DMS153 treated with DMSO at 0.1 percent for 48 hours (cell line): Measurements from ENCODE around the gene ZACN.
"Not testable (repeated sequence)": the region's sequence is repeated elsewhere in the genome, so short reads cannot be mapped to it uniquely, and the experiment has no call there.

Source experiments
- DNase-seq: peaks from one replicate; lab custom pipeline; 2025; ENCODE audit not compliant: unreplicated experiment; lab: John Stamatoyannopoulos, UW

Gene ZACN

DNA sequence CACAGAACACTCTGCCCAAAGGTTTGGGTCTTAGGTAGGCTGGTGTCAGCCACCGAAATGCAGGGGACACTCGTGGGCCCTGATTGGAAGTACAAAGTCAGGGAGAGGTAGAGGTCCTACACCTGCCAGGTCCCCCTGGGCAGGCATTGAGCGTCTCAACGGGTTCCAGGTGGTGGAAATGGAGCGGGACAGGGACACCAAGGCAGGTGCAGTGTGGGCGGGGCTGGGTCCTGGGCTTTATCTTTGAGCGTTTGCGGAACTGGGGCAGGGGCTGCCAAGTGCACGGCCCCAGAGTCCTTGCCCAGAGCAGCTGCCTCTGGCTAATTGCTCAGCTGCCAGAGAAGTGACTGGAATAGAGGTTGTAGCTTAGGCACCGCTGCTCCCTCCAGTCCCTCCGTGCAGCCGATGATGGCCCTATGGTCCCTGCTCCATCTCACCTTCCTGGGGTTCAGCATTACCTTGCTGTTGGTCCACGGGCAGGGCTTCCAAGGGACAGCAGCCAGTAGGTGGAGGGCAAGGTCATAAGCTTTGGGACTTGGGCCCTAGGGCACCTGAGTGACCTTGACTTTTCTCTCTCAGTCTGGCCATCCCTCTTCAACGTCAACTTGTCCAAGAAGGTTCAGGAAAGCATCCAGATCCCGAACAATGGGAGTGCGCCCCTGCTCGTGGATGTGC is at the start of gene ZACN:
ZACN (plus strand) TSS at position 323 of the 675 bp plus-strand sequence; CDS start at position 406, 83 bp downstream.
- DNase-seq: no peak

DNA sequence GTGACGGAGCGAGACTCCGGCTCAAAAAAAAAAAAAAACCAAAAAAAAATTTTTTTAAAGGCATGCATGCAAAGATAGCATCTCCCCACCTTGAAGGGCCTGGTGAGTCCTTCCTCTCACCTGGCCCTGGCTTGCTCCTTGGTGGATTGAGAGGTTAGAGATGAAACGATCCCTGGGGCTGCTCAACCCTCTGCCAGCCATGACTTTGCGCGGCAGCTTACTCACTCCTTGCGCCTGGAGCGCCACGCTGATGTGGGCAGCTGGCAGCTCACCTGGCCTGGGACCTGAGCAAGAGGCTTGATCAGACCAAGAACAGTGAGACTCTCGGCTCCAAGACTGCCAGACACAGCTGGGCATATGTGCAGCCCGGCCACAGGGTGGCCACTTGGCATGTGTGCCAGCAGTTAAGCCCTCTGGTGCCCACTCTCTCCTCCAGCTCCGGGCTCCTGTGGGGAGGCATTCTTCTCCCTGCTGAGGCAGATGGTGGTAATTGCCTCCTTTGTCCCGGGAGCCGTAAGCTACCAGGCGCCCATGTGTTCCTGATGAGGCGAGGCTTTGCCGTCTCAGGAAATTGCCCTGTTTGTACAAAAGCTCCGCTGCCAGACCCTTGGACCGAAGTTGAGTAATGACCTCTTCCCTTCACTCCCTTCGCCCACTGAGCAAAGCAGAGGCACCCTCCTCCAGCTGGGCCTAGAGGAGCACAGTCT is 46.8 kb upstream of the ZACN start:
- peak; percentile 8 for DNase-seq

- DNase-seq: no peak
Observed at GRCh38 chr17:76032780-76033108, 46.2 kb upstream of the ZACN start.

- DNase-seq: no peak
Observed at GRCh38 chr17:76033139-76033538, 45.8 kb upstream of the ZACN start.

DNA sequence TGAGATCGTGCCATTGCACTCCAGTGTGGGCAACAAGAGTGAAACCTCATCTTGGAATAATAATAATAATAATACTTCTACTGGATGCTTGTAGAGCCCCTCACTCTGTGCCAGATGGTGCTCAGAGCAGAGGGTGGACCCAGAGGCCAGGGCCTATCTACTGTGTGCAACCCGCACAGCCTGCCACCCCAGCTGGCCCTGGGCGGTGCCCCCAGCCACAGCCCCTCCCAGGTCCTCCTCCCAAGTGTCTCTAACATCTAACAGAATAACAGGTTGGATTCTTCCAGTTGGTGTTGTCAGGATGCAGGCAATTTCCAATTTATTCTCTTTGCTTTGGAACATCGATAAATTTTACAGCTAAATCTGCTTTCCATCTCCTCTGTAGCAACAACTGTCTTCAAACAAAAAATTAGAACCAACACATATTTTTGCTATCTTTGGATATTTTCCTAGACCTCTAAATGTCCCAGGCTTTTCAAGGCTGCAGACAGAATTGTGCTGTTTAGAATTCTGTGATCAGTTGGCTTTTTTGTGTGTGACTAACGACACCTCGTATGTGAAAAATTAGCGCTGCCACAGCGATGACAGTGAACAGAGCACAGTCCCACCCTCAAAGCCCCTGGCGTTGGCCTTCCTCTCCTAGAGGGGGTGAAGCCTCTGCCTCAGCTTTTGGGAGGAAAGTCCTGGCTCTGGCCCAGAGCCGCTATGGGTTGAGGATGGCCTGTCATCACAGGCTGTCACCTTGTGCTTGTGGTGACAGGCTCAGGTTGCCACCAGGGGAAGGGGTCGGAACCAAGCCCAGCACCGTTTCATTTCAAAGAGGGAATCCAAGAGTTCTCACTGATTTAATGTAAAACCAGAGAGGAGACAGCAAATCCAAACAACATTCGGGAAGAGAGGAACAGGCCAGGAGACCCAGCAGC is 44.3 kb upstream of the ZACN start:
- no peak for DNase-seq

GRCh38 chr17:76036497-76037261 is 42.3 kb upstream of the ZACN start:
- DNase-seq: no peak

- DNase-seq: no peak
Observed at GRCh38 chr17:76038050-76038449, 40.9 kb upstream of the ZACN start.

- DNase-seq: no peak
Observed at GRCh38 chr17:76039121-76039520, 39.9 kb upstream of the ZACN start.

DNA sequence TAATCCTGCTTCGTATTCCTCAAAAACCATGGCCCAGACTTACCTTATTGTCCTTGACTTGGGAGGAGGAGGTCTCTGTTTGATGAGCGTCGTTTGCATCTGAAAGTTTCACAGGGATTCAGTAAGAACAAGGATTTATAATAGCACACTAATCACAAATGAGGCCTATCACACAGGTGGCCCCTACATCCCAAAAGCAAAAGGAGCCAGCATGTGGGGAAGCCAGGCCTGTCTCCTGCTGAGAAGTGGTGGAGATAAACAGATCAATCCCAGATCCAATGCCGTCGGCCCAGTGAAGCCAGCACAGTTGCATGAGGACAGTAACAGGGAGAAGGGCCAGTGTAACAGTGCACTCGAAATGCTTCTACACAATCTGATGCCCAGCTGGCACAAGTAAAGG is 38.6 kb upstream of the ZACN start:
- no peak for DNase-seq

DNA sequence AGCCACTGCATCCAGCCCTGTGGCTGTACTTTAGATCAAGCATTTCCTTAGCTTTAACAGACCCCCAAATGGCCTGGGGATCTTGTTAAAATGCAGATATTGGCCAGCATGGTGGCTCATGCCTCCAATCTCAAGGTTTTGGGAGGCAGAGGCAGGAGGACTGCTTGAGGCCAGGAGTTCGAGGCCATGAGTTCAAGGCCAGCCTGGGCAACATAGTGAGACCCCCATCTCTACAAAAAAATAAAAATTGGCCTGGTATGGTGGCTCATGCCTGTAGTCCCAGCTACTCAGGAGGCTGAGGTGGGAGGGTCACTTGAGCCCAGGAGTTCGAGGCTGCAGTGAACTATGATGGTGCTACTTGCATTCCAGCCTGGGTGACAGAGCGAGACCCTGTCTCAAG is 36.1 kb upstream of the ZACN start:
- not testable (repeated sequence) for DNase-seq

DNA sequence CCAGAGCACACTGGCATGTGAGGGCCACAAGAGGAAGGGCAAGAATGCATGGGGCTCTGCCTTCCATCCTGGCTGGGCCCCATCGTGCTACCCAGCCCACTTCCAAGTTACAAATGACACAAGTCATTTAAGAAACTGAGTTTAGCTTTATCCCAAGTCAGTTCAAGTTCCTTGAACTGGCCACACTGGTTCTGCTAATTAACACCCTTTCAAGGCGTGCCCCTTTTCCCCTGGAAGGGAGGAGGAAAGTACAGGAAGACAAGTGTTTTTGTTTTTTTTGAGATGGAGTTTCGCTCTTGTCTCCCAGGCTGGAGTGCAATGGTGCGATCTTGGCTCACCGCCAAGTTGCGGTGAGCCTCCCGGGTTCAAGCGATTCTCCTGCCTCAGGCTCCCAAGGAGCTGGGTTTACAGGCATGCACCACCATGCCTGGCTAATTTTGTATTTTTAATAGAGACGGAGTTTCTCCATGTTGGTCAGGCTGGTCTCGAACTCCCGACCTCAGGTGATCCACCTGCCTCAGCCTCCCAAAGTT is 34.4 kb upstream of the ZACN start:
- not testable (repeated sequence) for DNase-seq

GRCh38 chr17:76046064-76046463 is 32.9 kb upstream of the ZACN start:
- no peak for DNase-seq

- no peak for DNase-seq
Observed at GRCh38 chr17:76048025-76048605, 30.9 kb upstream of the ZACN start.

- no peak for DNase-seq
Observed at GRCh38 chr17:76048711-76049110, 30.3 kb upstream of the ZACN start.

DNA sequence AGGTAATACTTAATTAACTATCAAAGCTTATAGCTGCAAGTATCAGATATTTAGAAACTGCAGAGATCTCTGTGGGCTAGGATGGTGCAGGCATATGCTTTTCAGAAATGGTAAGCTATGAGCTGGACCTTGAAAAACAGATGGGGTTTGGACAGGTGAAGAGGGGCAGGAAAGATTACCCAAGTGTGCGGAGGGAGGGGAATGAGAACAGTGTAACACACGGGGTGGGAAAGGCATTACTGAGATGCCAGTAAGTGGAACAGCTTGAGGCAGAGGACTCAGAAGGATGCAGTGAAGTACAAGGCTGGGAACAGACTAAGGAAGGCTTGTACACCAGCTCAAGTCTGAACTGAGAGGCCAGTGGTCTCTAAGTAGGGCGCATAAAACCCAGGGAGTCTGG is 29.7 kb upstream of the ZACN start:
- no peak for DNase-seq

GRCh38 chr17:76049836-76050537 is 29.0 kb upstream of the ZACN start:
- DNase-seq: no peak

GRCh38 chr17:76050538-76051467 is 28.2 kb upstream of the ZACN start:
- DNase-seq: no peak

GRCh38 chr17:76051561-76051960 is 27.4 kb upstream of the ZACN start:
- DNase-seq: no peak
